Activated T-helper 2 cell treated with anti-CD3 and anti-CD28 coated beads, Interferon-gamma antibody, Interleukin-2, Interleukin-4, amounts not matched to agents 10 μg/mL and 5 μg/mL and 100 μg/mL, durations not matched to agents 14 hours and 24 hours and 36 hours (primary cell): ENCODE measurements around the gene MAPK8IP2. TPM values are rescaled to one million over a fixed set of nuclear protein-coding genes. Genes with fewer than 3 reads are reported as not detected.
A peak's percentile ranks its signal among the peaks of the same experiment; 100 is the strongest.

Experiments used
- DNase-seq: peaks from one replicate; pipeline ENCODE4 v3.0.0; 2021; ENCODE audit warnings: low spot score
- H3K27ac Mint-ChIP-seq: one replicate; pipeline ENCODE4 v1.8.0; 2021; ENCODE audit warnings: mixed read lengths
- H3K27me3 Mint-ChIP-seq: one replicate; pipeline ENCODE4 v1.8.0; 2021; ENCODE audit warnings: low read depth, mixed read lengths
- H3K36me3 Mint-ChIP-seq: one replicate; pipeline ENCODE4 v1.8.0; 2021; ENCODE audit warnings: low read depth, mixed read lengths
- H3K4me1 Mint-ChIP-seq: one replicate; pipeline ENCODE4 v1.8.0; 2021; ENCODE audit warnings: low read depth, mixed read lengths
- H3K4me3 Mint-ChIP-seq: one replicate; pipeline ENCODE4 v1.8.0; 2021; ENCODE audit warnings: low read depth, mild to moderate bottlenecking, moderate library complexity, mixed read lengths
- H3K9me3 Mint-ChIP-seq: one replicate; pipeline ENCODE4 v1.8.0; 2021; ENCODE audit warnings: mixed read lengths
- intact Hi-C: fragments of 100-400 bp; cut with micrococcal nuclease; formaldehyde crosslinking; loops from one replicate; pipeline ENCODE4 v1.15.1; 2023
- total RNA-seq: library from RNA; stranded (reverse); gene quantifications from 2 replicates; pipeline ENCODE4 v1.2.3, GENCODE V29; 2022

The MAPK8IP2 gene
- total RNA-seq, 1 donor from 2014 or later, result 0.16 TPM

DNA sequence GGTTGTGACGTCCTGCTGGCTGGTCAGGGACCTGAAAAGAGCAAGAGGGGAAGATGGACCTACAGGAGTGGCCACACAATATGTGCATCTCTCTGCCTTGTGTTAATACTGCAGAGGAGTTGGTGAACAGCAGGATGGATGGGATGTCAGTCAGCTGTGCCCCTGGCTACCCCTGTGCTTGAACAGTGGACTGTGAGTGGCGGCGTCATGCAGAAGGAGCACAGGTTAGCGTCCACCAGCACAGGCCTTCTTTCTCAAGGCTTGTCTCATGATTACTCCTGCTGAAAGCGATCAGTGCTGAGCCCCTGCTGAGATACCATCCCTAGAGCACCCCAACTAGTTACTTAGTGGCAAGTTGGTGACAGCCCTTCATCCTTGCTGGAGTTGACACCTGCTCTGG lies 14.2 kb upstream of the MAPK8IP2 start:
- peaks cover 6% of the 10 kb centered on the region for H3K4me1 Mint-ChIP-seq
- no peak overlapping the region for H3K27ac Mint-ChIP-seq
- no peak for DNase-seq
- intact Hi-C loops, result no loop called here
- peaks cover under 1% of the 10 kb centered on the region for H3K36me3 Mint-ChIP-seq
- peaks cover 13% of the 10 kb centered on the region for H3K27me3 Mint-ChIP-seq
- no peaks in the 10 kb centered on the region for H3K9me3 Mint-ChIP-seq
- H3K4me3 Mint-ChIP-seq, result no peak overlapping the region

GRCh38 chr22:50587407-50587806 lies 13.2 kb upstream of the MAPK8IP2 start:
- no peak overlapping the region for H3K4me3 Mint-ChIP-seq
- intact Hi-C loops, result no loop called here
- no peak overlapping the region for H3K27ac Mint-ChIP-seq

DNA sequence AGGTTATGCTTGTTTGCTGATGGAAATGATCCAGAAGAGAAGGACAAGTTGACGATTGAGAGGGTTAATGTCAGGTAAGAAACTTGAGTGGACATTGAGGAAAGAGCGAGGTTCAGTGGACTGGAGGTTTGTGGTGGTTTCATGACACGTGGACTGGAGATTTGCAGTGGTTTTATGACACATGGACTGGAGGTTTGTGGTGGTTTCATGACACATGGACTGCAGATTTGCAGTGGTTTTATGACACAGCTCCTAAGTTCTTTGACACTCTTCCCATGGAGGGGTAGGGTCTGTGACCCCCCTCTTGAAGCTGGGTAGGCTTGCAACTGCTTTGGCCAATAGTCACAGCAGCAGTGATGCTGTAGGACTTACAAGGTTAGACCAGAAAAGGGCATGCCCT lies 5.4 kb upstream of the MAPK8IP2 start:
- no peaks in the 10 kb centered on the region for H3K9me3 Mint-ChIP-seq
- H3K27ac Mint-ChIP-seq, result no peak overlapping the region
- peaks cover 2% of the 10 kb centered on the region for H3K4me1 Mint-ChIP-seq
- no peak overlapping the region for H3K4me3 Mint-ChIP-seq
- H3K36me3 Mint-ChIP-seq, result no peaks in the 10 kb centered on the region
- H3K27me3 Mint-ChIP-seq, result peaks cover 25% of the 10 kb centered on the region
- intact Hi-C loops, result no loop called here
- no peak for DNase-seq

More at GRCh38 chr22:50587407-50587806, 13.2 kb upstream of the MAPK8IP2 start:
- Mint-ChIP-seq H3K27me3 (peaks cover 13% of the 10 kb centered on the region), H3K9me3 (no peaks in the 10 kb centered on the region), H3K36me3 (no peaks in the 10 kb centered on the region), H3K4me1 (peaks cover 6% of the 10 kb centered on the region)
- DNase-seq, result no peak

- no peak overlapping the region for H3K27ac Mint-ChIP-seq
- no peaks in the 10 kb centered on the region for H3K36me3 Mint-ChIP-seq
- DNase-seq, result no peak
- no peaks in the 10 kb centered on the region for H3K9me3 Mint-ChIP-seq
- intact Hi-C loops, result no loop called here
- H3K27me3 Mint-ChIP-seq, result peaks cover 23% of the 10 kb centered on the region
- H3K4me3 Mint-ChIP-seq, result no peak overlapping the region
- H3K4me1 Mint-ChIP-seq, result peaks cover 2% of the 10 kb centered on the region
Observed at GRCh38 chr22:50597097-50597496, 3.5 kb upstream of the MAPK8IP2 start.

- Mint-ChIP-seq H3K27me3 (peaks cover 36% of the 10 kb centered on the region), H3K9me3 (no peaks in the 10 kb centered on the region), H3K36me3 (no peaks in the 10 kb centered on the region), H3K4me1 (peaks cover 2% of the 10 kb centered on the region), H3K27ac (no peak overlapping the region), H3K4me3 (peak overlapping the region; percentile 8)
- intact Hi-C loops, result no loop called here
- DNase-seq, result peak; percentile 63
Observed at GRCh38 chr22:50599816-50600455, 657 bp upstream of the MAPK8IP2 start.

DNA sequence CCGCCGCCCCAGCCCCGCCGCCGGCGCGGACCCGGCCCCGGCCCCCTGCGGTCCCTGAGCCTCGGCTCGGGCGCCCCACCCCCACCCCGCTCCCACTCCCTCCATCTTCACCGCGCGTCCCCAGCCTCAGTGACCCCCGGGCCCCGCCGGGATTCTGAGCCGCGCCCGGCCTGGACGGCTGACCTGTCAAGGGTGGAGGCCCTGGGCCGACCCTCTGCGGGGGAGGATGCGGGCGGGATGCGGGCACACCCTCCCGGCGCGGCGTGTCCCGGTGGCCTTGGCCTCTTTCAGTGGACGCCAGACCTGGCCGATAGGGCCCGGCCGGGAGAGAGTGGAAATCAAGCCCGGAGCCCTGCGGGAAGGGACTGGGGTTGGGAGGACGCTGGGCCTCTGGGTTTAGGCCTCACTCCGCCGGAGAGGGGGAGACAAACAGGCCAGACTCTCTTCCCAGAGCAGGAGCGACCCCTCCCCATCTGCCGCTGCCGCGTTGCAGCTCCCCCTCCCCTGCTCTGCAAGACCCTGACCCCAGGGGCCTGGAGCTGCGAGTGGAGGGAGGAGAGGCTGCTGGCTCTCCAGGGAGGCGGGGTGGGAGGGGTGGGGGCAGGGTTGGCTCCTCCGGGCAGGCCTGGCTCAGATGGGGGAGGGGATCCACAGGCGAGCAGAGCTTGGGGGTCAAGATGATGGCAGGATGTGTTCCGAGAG lies 525 bp downstream of the MAPK8IP2 start:
- H3K27me3 Mint-ChIP-seq, result peaks cover 42% of the 10 kb centered on the region
- H3K4me1 Mint-ChIP-seq, result peaks cover 2% of the 10 kb centered on the region
- H3K4me3 Mint-ChIP-seq, result no peak overlapping the region
- no peaks in the 10 kb centered on the region for H3K36me3 Mint-ChIP-seq
- H3K27ac Mint-ChIP-seq, result no peak overlapping the region
- DNase-seq, result no peak
- intact Hi-C loops, result no loop called here
- no peaks in the 10 kb centered on the region for H3K9me3 Mint-ChIP-seq

DNA sequence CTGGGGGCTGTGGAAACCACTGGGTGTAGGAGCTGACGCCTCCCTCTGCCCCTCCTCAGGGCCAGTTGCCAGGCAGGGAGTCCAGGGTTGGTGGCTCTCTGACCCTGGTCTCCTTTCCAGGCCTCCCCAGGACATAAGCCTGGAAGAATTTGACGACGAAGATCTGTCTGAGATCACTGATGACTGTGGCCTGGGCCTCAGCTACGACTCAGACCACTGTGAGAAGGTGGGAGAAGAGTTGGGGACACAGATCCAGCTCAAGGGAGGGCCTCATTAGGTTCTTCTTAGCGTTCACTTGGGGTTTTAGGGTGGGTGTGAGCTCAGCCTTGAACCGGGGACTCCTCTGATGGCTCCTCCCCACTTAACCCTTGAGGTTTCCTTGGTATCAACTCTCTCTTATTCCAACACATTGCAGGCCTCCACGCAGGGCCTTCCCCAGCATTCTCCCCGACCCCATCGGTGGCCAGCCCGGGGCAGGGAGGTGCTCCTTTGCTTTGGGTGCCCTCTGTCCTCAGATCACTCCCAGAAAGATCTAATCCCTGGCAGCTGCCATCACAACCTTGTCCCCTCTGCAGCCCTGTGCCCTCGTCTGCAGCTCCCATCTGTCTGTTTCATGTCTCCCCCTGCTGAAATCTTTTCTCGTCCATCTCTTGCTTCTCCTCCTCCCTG lies 1.2 kb downstream of the MAPK8IP2 start:
- peaks cover 44% of the 10 kb centered on the region for H3K27me3 Mint-ChIP-seq
- DNase-seq, result no peak
- intact Hi-C loops, result no loop called here
- H3K27ac Mint-ChIP-seq, result no peak overlapping the region
- H3K9me3 Mint-ChIP-seq, result no peaks in the 10 kb centered on the region
- peaks cover 2% of the 10 kb centered on the region for H3K4me1 Mint-ChIP-seq
- H3K36me3 Mint-ChIP-seq, result no peaks in the 10 kb centered on the region
- peak overlapping the region; percentile 30 for H3K4me3 Mint-ChIP-seq

DNA sequence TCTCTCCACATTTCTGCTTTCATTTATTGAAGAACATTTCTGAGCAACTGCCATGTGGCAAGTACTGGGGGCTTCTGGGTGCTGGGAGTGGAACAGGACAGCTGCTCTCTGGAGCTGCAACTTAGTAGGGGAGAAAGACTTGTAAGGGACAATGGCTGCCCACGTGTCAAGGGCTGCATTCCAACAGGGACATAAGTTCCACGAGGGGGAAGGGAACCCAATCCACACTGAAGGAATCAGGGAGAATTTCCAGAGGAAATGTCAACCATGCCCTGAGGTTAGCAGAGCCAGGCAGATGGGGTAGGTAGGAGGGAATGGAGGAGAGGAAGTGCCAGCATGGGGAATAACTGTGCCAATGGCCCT lies 1.7 kb downstream of the MAPK8IP2 start:
- peak overlapping the region; percentile 30 for H3K4me3 Mint-ChIP-seq
- peaks cover 2% of the 10 kb centered on the region for H3K4me1 Mint-ChIP-seq

GRCh38 chr22:50603511-50604255 lies 3.1 kb downstream of the MAPK8IP2 start:
- Mint-ChIP-seq H3K4me3 (no peak overlapping the region), H3K4me1 (peaks cover 2% of the 10 kb centered on the region), H3K9me3 (no peaks in the 10 kb centered on the region), H3K27me3 (peaks cover 40% of the 10 kb centered on the region), H3K36me3 (no peaks in the 10 kb centered on the region), H3K27ac (no peak overlapping the region)
- intact Hi-C loops, result no loop called here
- DNase-seq, result no peak

More for the DNA sequence above, 1.7 kb downstream of the MAPK8IP2 start:
- no peak for DNase-seq
- intact Hi-C loops, result no loop called here
- Mint-ChIP-seq H3K27ac (no peak overlapping the region), H3K27me3 (peaks cover 46% of the 10 kb centered on the region), H3K9me3 (no peaks in the 10 kb centered on the region), H3K36me3 (no peaks in the 10 kb centered on the region)

- DNase-seq, result no peak
Observed at GRCh38 chr22:50604256-50605001, 3.8 kb downstream of the MAPK8IP2 start.

GRCh38 chr22:50605002-50605612 lies 4.5 kb downstream of the MAPK8IP2 start:
- intact Hi-C loops, result no loop called here
- H3K27me3 Mint-ChIP-seq, result peaks cover 34% of the 10 kb centered on the region
- H3K36me3 Mint-ChIP-seq, result no peaks in the 10 kb centered on the region
- no peak for DNase-seq
- H3K4me3 Mint-ChIP-seq, result no peak overlapping the region
- no peaks in the 10 kb centered on the region for H3K4me1 Mint-ChIP-seq
- H3K9me3 Mint-ChIP-seq, result no peaks in the 10 kb centered on the region
- H3K27ac Mint-ChIP-seq, result no peak overlapping the region

More at GRCh38 chr22:50604256-50605001, 3.8 kb downstream of the MAPK8IP2 start:
- H3K4me1 Mint-ChIP-seq, result peaks cover 2% of the 10 kb centered on the region
- H3K36me3 Mint-ChIP-seq, result no peaks in the 10 kb centered on the region
- H3K27ac Mint-ChIP-seq, result no peak overlapping the region
- H3K27me3 Mint-ChIP-seq, result peaks cover 40% of the 10 kb centered on the region
- H3K9me3 Mint-ChIP-seq, result no peaks in the 10 kb centered on the region
- H3K4me3 Mint-ChIP-seq, result no peak overlapping the region
- intact Hi-C loops, result no loop called here

DNA sequence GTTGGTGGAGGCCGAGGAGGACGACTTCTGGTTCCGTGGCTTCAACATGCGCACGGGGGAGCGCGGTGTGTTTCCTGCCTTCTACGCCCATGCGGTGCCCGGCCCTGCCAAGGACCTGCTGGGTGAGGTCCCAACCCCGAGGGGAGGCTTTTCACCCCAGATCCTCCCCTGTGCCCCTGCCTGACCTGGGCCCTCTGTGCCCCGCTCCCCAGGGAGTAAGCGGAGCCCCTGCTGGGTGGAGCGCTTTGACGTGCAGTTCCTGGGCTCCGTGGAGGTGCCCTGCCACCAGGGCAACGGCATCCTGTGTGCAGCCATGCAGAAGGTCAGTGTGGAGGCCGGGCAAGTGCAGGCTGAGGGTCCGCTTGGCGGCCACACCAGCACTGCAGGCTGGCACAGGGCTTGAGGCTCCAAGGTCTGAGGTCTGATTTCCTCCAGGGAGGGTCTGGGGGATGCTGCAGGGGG lies 5.1 kb downstream of the MAPK8IP2 start:
- Mint-ChIP-seq H3K27me3 (peaks cover 34% of the 10 kb centered on the region), H3K36me3 (no peaks in the 10 kb centered on the region), H3K4me3 (no peak overlapping the region), H3K4me1 (no peaks in the 10 kb centered on the region), H3K9me3 (no peaks in the 10 kb centered on the region), H3K27ac (no peak overlapping the region)
- no peak for DNase-seq
- intact Hi-C loops, result no loop called here
